K562 (cell line): ENCODE measurements around the gene RNPEP. TPM values are rescaled to one million over a fixed set of nuclear protein-coding genes. Genes with fewer than 3 reads are reported as not detected.

ENCODE experiments used
- ATAC-seq: fragments of 200-7000 bp; cut with Tn5 transposase; 3 replicates; pipeline ENCODE4 v1.9.1; 2020; ENCODE audit warnings: moderate library complexity
- BruUV-seq: library from RNA; stranded (reverse); fragments of 400-500 nt; replicated peaks from 2 replicates; lab custom pipeline; 2021; lab: Mats Ljungman, UMichigan
- CTCF ChIA-PET: fragments of 300-600 bp; formaldehyde crosslinking; extraction: SDS; loops from one replicate; lab custom pipeline; 2021; ENCODE audit warnings: low intra/inter-chr PET ratio; lab: Yijun Ruan, JAX
- POLR2A ChIA-PET: fragments of 300-600, 350-650 bp; sonication (Branson Sonifier 250); formaldehyde crosslinking; extraction: SDS; loops from one replicate; lab custom pipeline; 2021; ENCODE audit warnings: antibody characterized with exemption, inconsistent platforms; lab: Yijun Ruan, JAX
- DNase-seq, 4 experiments: peaks; one replicate each; pipeline versions ENCODE4 v3.0.0 to v3.0.0-alpha.2; 2011 to 2018; ENCODE audit warnings: low spot score in 3 of 4, mixed read lengths in 3 of 4; ENCODE audit errors: extremely low read depth in 1 of 4
- FAIRE-seq: peaks from 2 replicates; lab custom pipeline; 2011; peaks lifted over from hg19 to GRCh38; lab: Jason Lieb, UNC
- H2AFZ ChIP-seq: 2 replicates; pipeline ENCODE4 v1.6.0; 2011; ENCODE audit warnings: low read depth, low read length, control low read depth, inconsistent platforms
- H3K27ac ChIP-seq: fragments of 200-600 bp; 3 replicates; pipeline ENCODE4 v1.8.0; 2011; ENCODE audit warnings: low read depth, mild to moderate bottlenecking, control low read depth, inconsistent platforms, low read length, moderate library complexity, mixed read lengths; ENCODE audit errors: extremely low read depth
- H3K27me3 ChIP-seq, 2 experiments: fragments of 300-600 bp in 1 of 2; 2 replicates in 1 of 2; 3 replicates in 1 of 2; pipeline versions ENCODE4 v1.6.0 to v1.8.0; 2011; ENCODE audit warnings: inconsistent platforms in 2 of 2, low read length in 2 of 2, mild to moderate bottlenecking in 1 of 2, mixed read lengths in 1 of 2, moderate library complexity in 1 of 2; ENCODE audit not compliant: control insufficient read depth in 2 of 2, insufficient read depth in 2 of 2
- H3K36me3 ChIP-seq: fragments of 300-600 bp; 3 replicates; pipeline ENCODE4 v1.8.0; 2011; ENCODE audit warnings: mild to moderate bottlenecking, low read length, inconsistent platforms; ENCODE audit not compliant: control insufficient read depth, insufficient read depth
- H3K4me1 ChIP-seq, 2 experiments: fragments of 200-600 bp in 1 of 2; replicated peaks in 1 of 2; 2 replicates in 1 of 2; 3 replicates in 1 of 2; pipeline versions ENCODE4 v1.5.1 to v1.8.0; 2011; ENCODE audit warnings: inconsistent platforms in 2 of 2, low read length in 2 of 2, mild to moderate bottlenecking in 1 of 2, mixed read lengths in 1 of 2, moderate library complexity in 1 of 2; ENCODE audit not compliant: control insufficient read depth in 2 of 2, insufficient read depth in 2 of 2
- H3K4me2 ChIP-seq: 2 replicates; pipeline ENCODE4 v1.6.1; 2011; ENCODE audit warnings: low read length, control low read depth, inconsistent platforms, mixed read lengths; ENCODE audit not compliant: insufficient read depth
- H3K4me3 ChIP-seq: fragments of 200-600 bp; sonication (generic), shearing (Covaris generic); 2 replicates; pipeline ENCODE4 v1.5.1; 2016; ENCODE audit warnings: control low read depth, inconsistent platforms
- H3K79me2 ChIP-seq: fragments of 200-600 bp; 3 replicates; pipeline ENCODE4 v1.8.0; 2011; ENCODE audit warnings: low read length, inconsistent platforms; ENCODE audit not compliant: control insufficient read depth, insufficient read depth
- H3K9ac ChIP-seq, 2 experiments: 2 replicates each; pipeline versions ENCODE4 v1.6.0 to v1.6.1; 2011; ENCODE audit warnings: low read depth in 2 of 2, low read length in 2 of 2, control low read depth in 1 of 2, inconsistent platforms in 1 of 2, mild to moderate bottlenecking in 1 of 2, mixed read lengths in 1 of 2; ENCODE audit not compliant: insufficient read depth in 1 of 2
- H3K9me1 ChIP-seq: one replicate; pipeline ENCODE4 v1.6.0; 2011; ENCODE audit warnings: inconsistent platforms, mild to moderate bottlenecking, low read length, moderate library complexity; ENCODE audit not compliant: control insufficient read depth, insufficient read depth
- H3K9me3 ChIP-seq: replicated peaks from 2 replicates; pipeline ENCODE4 v1.5.1; 2011; ENCODE audit warnings: low read depth, low read length, inconsistent platforms; ENCODE audit not compliant: control insufficient read depth, insufficient read depth
- H4K20me1 ChIP-seq: replicated peaks from 2 replicates; pipeline ENCODE4 v1.6.1; 2011; ENCODE audit warnings: low read length, inconsistent platforms, mixed read lengths; ENCODE audit not compliant: control insufficient read depth, insufficient read depth
- ARHGAP35 ChIP-seq: fragments of 450-650 bp; IDR thresholded peaks from 2 replicates; pipeline ENCODE4 v1.6.1; 2018; ENCODE audit not compliant: partially characterized antibody
- ETV5 ChIP-seq: sonication (generic); formaldehyde crosslinking; IDR thresholded peaks from 2 replicates; pipeline ENCODE4 v1.4.0; 2020; ENCODE audit warnings: low read depth, mild to moderate bottlenecking, missing genetic modification reagents
- MCM7 ChIP-seq, 2 experiments: fragments of 450-650 bp; IDR thresholded peaks; 2 replicates each; pipeline ENCODE4 v1.6.1; 2016 to 2018
- REST ChIP-seq, 2 experiments: fragments of 450-650 bp; formaldehyde crosslinking in 1 of 2; IDR thresholded peaks; 2 replicates each; pipeline versions ENCODE4 v1.4.0 to v1.6.1; 2014 to 2020; ENCODE audit warnings: mild to moderate bottlenecking in 2 of 2, borderline replicate concordance in 1 of 2, low read depth in 1 of 2
- TEAD1 ChIP-seq, 2 experiments: fragments of 450-650 bp in 1 of 2; sonication (generic) in 1 of 2; formaldehyde crosslinking; IDR thresholded peaks; 2 replicates each; pipeline versions ENCODE4 v1.4.0 to v1.8.0; 2020 to 2022; ENCODE audit warnings: mild to moderate bottlenecking in 2 of 2, missing genetic modification reagents in 1 of 2
- TEAD2 ChIP-seq: fragments of 450-650 bp; IDR thresholded peaks from 2 replicates; pipeline ENCODE4 v1.6.1; 2016; ENCODE audit warnings: missing genetic modification characterization, control low read depth, missing compliant biosample characterization
- ZNF717 ChIP-seq: fragments of 250-450 bp; sonication (Bioruptor Pico); IDR thresholded peaks from 2 replicates; pipeline ENCODE4 v1.5.0; 2021
- WGBS: fragments of 100-300 bp; shearing (Covaris generic); methylation state at CpG from one replicate; pipeline ENCODE4 v1.1.6; 2016; ENCODE audit warnings: low coverage, mixed read lengths; ENCODE audit not compliant: insufficient coverage; ENCODE audit errors: missing lambda C conversion rate; 5-methylcytosine and 5-hydroxymethylcytosine counted together
- in situ Hi-C: fragments of 300-500 bp; cut with MboI; formaldehyde crosslinking; loops from 4 replicates; pipeline ENCODE4 v1.15.0; 2018; ENCODE audit warnings: inconsistent platforms, mixed read lengths
- intact Hi-C: fragments of 100-400 bp; cut with micrococcal nuclease; formaldehyde crosslinking; loops from 2 replicates; pipeline ENCODE4 v1.14.2; 2022
- polyA plus RNA-seq, 8 experiments: library from polyadenylated mRNA; depleted of rRNA in 4 of 8; stranded (reverse) in 5 of 8; unstranded in 3 of 8; fragments of >200 nt; fragmentation: Nextera tagmentation in 2 of 8; fragmentation: Illumina TruSeq in 1 of 8; extraction: Ambion mirVana in 2 of 8; extraction: Trizol in 1 of 8; gene quantifications; 2 replicates each; pipeline versions ENCODE4 v1.2.1 to v1.2.3, GENCODE V29; 2011 to 2014; ENCODE audit warnings: inconsistent platforms in 1 of 8, missing spikeins in 1 of 8
- total RNA-seq, 7 experiments: library from RNA; depleted of rRNA in 6 of 7; stranded (reverse); fragments of >200 nt in 6 of 7; fragmentation: Illumina TruSeq in 2 of 7; extraction: Trizol in 2 of 7; gene quantifications; 2 replicates each; pipeline versions ENCODE4 v1.2.1 to v1.2.3, GENCODE V29; 2011 to 2021; ENCODE audit warnings: low replicate concordance in 1 of 7

RNPEP gene
- total and polyA plus RNA-seq, 9 of the 15 experiments (the other 6 are each of a cell fraction or from before 2014, with no cell fraction given): 27.5 to 131 (median 63.4) TPM

GRCh38 chr1:202005958-202006357, 23.5 kb downstream of the RNPEP start:
- intact Hi-C loops: loop anchor here (5.0 kb wide), 1 partner anchor 71 kb away; no protein-coding TSS in a partner anchor
- H3K4me3 ChIP-seq: no peak overlapping the region
- WGBS: 90% methylated on average over 2 of the region's 2 CpGs
- H3K4me2 ChIP-seq: no peak overlapping the region
- H2AFZ ChIP-seq: no peak overlapping the region
- ATAC-seq (peak; percentile 38; the same call in 2 of the 3 replicates), FAIRE-seq (peak; percentile 15), DNase-seq (peak in 3 of 4 experiments; percentile 44 to 72 (median 65))
- H3K27ac ChIP-seq: no peak overlapping the region
- POLR2A ChIA-PET: interaction anchor here (0.5 to 1.9 kb wide), 6 partner anchors 11 to 1316 kb away, joined by 3 to 5 read pairs (median 3); no protein-coding TSS in a partner anchor
- H3K36me3 ChIP-seq: peaks cover 50% of the 10 kb centered on the region
- no peaks in the 10 kb centered on the region for H3K9me3 ChIP-seq
- no peak overlapping the region for H3K9ac ChIP-seq
- no peaks in the 10 kb centered on the region for H3K79me2 ChIP-seq
- H3K4me1 ChIP-seq: peaks cover 15 to 17% of the 10 kb centered on the region in 2 experiments; a peak in 4 of 5 replicates
- CTCF ChIA-PET: interaction anchor here (0.6 to 2.1 kb wide), 4 partner anchors 31 to 129 kb away, joined by 3 to 15 read pairs (median 7); no protein-coding TSS in a partner anchor
- H4K20me1 ChIP-seq: peaks cover 7% of the 10 kb centered on the region; the same call in 1 of the 2 replicates
- no peaks in the 10 kb centered on the region for H3K9me1 ChIP-seq
- no peaks in the 10 kb centered on the region for H3K27me3 ChIP-seq
- in situ Hi-C loops: no loop called here
- BruUV-seq: no TSS peak
- TF ChIP-seq REST (IDR thresholded peaks at IDR 0.05; ENCODE audit: borderline replicate concordance) (peak; percentile 36; the same call in 1 of the 2 replicates), REST (CRISPR knock-in tag; IDR thresholded peaks at IDR 0.05; ENCODE audit: low read depth) (no peak), TEAD2 (tag) (peak; percentile 85; the same call in 1 of the 2 replicates), ETV5 (no peak), ARHGAP35 (no peak), ZNF717 (CRISPR knock-in tag) (no peak), TEAD1 (CRISPR knock-in tag; IDR thresholded peaks at IDR 0.05) (peak; percentile 88 to 96), MCM7 (IDR thresholded peaks at IDR 0.05) (no peak)
